ENCODE data around the gene DOCK11. TPM values are rescaled to one million over a fixed set of nuclear protein-coding genes. Genes with fewer than 3 reads are reported as not detected.

Gene DOCK11
- total RNA-seq, 4 donors from 2014 or later = 36.0 to 50.0 (median 41.1) TPM

DNA sequence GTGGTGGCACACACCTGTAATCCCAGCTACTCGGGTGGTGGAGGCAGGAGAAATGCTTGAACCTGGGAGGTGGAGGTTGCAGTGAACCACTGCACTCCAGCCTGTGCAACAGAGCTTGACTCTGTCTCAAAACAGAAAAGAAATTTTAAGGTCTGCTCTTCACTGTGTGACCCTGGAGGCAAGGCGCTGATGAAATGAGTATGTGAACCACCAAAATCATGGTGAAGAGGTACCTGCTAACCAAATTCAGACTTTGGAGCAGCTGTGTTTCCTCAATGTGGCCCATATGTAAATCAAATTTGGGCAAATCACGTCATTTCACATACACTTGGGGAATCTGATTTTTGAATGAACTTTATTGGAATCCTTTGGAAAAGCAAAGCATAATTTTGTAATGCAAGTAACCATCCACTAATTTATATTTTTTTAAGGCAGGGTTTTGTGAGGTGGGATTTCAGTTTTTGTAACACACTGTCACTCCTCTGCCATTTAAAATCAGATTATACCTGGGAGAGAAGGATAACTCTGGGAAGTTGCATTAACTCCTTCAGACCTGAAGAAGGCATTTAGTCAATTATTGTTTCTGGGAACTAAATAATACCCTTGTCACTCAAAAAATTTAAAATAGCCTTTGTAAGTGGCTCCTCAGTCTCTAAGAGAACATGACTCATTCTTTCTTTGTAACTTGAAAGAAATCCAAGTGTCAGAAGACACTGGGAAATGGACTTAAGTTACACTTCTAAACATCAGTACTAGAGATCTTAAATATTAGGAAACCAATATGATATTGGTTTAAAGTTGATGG lies 24.0 kb downstream of the DOCK11 start:
- Histone ChIP-seq H3K27me3 (no peaks in the 10 kb centered on the region), H3K9me3 (no peaks in the 10 kb centered on the region), H3K4me1 (peaks cover 23 to 34% of the 10 kb centered on the region in 2 donors), H3K4me3 (replicated peaks in 1 of 3) (no peak overlapping the region), H3K36me3 (no peaks in the 10 kb centered on the region), H3K27ac (peak overlapping the region; percentile 43 to 73 (median 62))
- TF ChIP-seq CTCF (IDR thresholded peaks at IDR 0.05) (no peak), POLR2A (IDR thresholded peaks at IDR 0.05) (no peak)
- no peak for DNase-seq
- WGBS, 2 donors = 71 to 76% methylated on average over 3 of the region's 3 CpGs
- intact Hi-C loops (cut with DNase I) = no loop called here

DNA sequence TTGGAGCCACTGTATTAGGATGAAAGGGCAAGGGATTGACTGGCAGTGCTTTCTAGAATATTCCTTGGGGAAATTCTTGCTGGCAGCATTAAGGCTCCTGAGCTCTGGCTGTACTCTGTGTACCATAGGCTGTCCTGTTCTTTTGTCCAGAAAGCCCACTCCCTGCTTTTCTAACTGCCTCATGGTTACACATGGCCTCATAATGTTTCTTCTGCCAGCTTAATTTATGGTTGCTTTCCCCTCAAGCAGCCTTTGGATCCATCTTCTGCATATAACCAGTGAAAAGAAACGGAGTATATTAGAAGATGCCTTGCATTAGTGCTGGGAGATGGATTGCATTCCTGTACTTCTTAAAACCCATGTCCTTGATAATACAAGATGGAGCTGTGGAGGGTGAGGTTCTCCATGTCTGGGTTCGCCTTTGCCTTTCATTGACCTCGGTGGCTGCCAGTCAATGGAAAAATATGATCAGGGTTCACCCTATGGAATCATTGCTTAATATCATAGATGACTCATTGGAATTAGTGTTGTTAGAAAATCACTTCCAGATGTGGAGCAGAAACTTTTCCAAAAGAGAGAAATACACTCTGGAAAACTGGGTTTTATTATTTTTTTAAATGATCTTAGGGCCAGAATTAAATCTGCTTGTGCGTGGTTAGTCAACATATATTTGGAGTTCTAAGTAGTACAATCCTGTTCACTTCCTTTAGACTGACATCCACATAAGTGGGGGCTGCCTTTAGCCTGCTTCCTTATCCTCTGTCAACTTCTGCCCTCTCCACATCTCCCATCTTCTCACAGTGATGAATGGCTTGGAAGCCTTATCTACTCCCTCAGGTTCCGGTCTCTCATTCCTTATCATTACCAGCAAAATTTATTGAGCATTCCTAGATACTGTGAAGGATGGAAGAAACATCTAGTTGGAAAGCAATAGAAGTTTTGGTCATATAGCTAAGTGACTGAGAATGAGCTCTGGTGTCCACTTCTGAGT lies 24.9 kb downstream of the DOCK11 start:
- no peak for DNase-seq
- Histone ChIP-seq H3K36me3 (no peaks in the 10 kb centered on the region), H3K4me1 (peaks cover 23 to 34% of the 10 kb centered on the region in 2 donors), H3K27ac (peak overlapping the region; percentile 43 to 73 (median 62)), H3K4me3 (replicated peaks in 1 of 3) (no peak overlapping the region), H3K9me3 (no peaks in the 10 kb centered on the region), H3K27me3 (no peaks in the 10 kb centered on the region)
- TF ChIP-seq POLR2A (IDR thresholded peaks at IDR 0.05) (no peak), CTCF (IDR thresholded peaks at IDR 0.05) (no peak)
- whole genome bisulfite sequencing, 2 donors = 63 to 89% methylated on average over 5 of the region's 5 CpGs
- intact Hi-C loops (cut with DNase I) = no loop called here

DNA sequence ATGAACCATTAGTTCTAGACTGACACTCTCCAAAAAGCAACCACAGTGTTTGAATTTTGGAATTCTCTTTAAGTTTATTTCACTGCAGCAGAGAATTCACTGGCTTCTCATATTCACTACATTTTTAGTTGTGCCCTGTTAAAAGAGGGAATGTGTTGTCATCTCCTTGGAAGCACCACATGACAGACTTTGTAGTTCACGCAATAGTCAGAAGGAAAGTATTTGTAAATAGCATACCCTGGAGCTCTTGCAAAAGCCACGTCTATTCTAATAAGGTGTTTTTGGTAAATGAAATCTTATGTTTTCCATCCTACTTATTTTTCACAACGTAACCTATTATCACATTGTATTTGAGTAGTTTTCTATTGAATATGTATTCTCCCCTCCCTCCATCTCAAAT lies 25.8 kb downstream of the DOCK11 start:
- WGBS, 2 donors = 75 to 87% methylated on average over 3 of the region's 3 CpGs
- no peak for TF ChIP-seq CTCF (IDR thresholded peaks at IDR 0.05)
- TF ChIP-seq POLR2A (IDR thresholded peaks at IDR 0.05) = no peak
- Histone ChIP-seq H3K27me3 (no peaks in the 10 kb centered on the region), H3K9me3 (no peaks in the 10 kb centered on the region), H3K36me3 (no peaks in the 10 kb centered on the region), H3K4me3 (replicated peaks in 1 of 3) (no peak overlapping the region), H3K27ac (peak overlapping the region; percentile 43 to 73 (median 44)), H3K4me1 (peaks cover 23 to 41% of the 10 kb centered on the region in 2 donors)
- no peak for DNase-seq
- intact Hi-C loops (cut with DNase I) = no loop called here

DNA sequence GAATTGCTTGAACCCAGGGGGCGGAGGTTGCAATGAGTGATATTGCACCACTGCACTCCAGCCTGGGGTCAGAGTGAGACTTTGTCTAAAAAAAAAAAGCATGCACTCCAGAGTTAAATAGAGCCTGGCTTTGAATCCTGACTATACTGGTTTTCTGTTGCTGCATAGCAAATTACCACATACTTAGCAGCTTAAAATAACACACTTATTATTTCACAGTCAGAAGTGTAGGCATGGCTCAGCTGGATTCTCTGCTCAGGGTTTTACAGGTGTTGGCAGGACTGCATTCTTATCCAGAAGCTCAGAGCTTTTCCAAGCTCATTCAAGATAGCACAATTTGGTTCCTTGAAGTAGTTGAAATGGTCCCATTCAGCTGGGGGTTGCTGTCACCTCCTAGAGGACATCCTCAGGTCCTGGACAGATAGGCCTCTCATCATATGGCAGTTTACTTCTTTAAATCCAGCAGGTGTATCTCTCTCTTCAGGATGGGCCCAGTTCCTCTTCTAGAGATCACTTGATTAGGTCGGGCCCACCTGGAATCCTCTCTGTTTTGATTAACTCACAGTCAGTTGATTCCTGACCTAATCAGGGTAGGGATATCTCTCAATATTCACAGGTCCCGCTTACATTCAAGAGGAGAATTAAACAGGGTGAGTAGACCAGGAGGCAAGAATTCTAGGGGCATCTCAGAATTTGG lies 26.8 kb downstream of the DOCK11 start:
- DNase-seq = peak; percentile 38 to 42
- TF ChIP-seq CTCF (IDR thresholded peaks at IDR 0.05) (no peak), POLR2A (IDR thresholded peaks at IDR 0.05) (peak in 1 of 2 donors; percentile 17)
- WGBS, 2 donors = 62 to 70% methylated on average over 3 of the region's 3 CpGs
- H3K4me1 ChIP-seq = peaks cover 23 to 41% of the 10 kb centered on the region in 2 donors
- no peaks in the 10 kb centered on the region for H3K36me3 ChIP-seq
- H3K27ac ChIP-seq = peak overlapping the region; percentile 52 to 73 (median 58)
- H3K27me3 ChIP-seq = no peaks in the 10 kb centered on the region
- H3K4me3 ChIP-seq (replicated peaks in 1 of 3) = no peak overlapping the region
- no peaks in the 10 kb centered on the region for H3K9me3 ChIP-seq
- intact Hi-C loops (cut with DNase I) = no loop called here
